Liver (tissue), 9 donors: Measurements from ENCODE around the gene CBFA2T3. TPM values are rescaled to one million over a fixed set of nuclear protein-coding genes. Genes with fewer than 3 reads are reported as not detected.

ENCODE experiments used
- DNase-seq: peaks from one replicate; pipeline ENCODE4 v3.0.0-alpha.2; 2017; ENCODE audit warnings: low spot score
- H3K27ac ChIP-seq, 2 donors: one replicate each; pipeline ENCODE4 v1.7.0; 2013; ENCODE audit warnings: inconsistent platforms in 2 of 2, low read length in 2 of 2, control low read depth in 1 of 2, low read depth in 1 of 2, mild to moderate bottlenecking in 1 of 2
- H3K27me3 ChIP-seq, 4 donors: one replicate each; pipeline versions ENCODE4 v1.6.1 to v1.7.0; 2013; ENCODE audit warnings: low read length in 3 of 4, inconsistent platforms in 1 of 4, mild to moderate bottlenecking in 1 of 4, moderate library complexity in 1 of 4; ENCODE audit not compliant: control insufficient read depth in 4 of 4, insufficient read depth in 4 of 4
- H3K36me3 ChIP-seq, 4 donors: one replicate each; pipeline versions ENCODE4 v1.6.1 to v1.7.0; 2013; ENCODE audit warnings: low read length in 3 of 4, mild to moderate bottlenecking in 3 of 4, low read depth in 1 of 4, moderate library complexity in 1 of 4; ENCODE audit not compliant: control insufficient read depth in 4 of 4, insufficient read depth in 3 of 4
- H3K4me1 ChIP-seq, 4 donors: one replicate each; pipeline versions ENCODE4 v1.6.1 to v1.7.0; 2013; ENCODE audit warnings: low read length in 3 of 4, mild to moderate bottlenecking in 3 of 4, moderate library complexity in 1 of 4; ENCODE audit not compliant: control insufficient read depth in 4 of 4, insufficient read depth in 4 of 4
- H3K4me3 ChIP-seq, 3 donors: one replicate each; pipeline versions ENCODE4 v1.6.1 to v1.7.0; 2013; ENCODE audit warnings: low read length in 3 of 3, control low read depth in 1 of 3, low read depth in 1 of 3, mild to moderate bottlenecking in 1 of 3
- H3K9ac ChIP-seq, 2 donors: one replicate each; pipeline ENCODE4 v1.7.0; 2013; ENCODE audit warnings: low read length in 2 of 2, mild to moderate bottlenecking in 2 of 2, moderate library complexity in 2 of 2, control low read depth in 1 of 2, low read depth in 1 of 2
- H3K9me3 ChIP-seq, 4 donors: one replicate each; pipeline versions ENCODE4 v1.6.1 to v1.7.0; 2013; ENCODE audit warnings: low read length in 3 of 4; ENCODE audit not compliant: control insufficient read depth in 4 of 4
- EGR1 ChIP-seq, 2 donors: IDR thresholded peaks; 2 replicates each; pipeline ENCODE4 v1.6.1; 2016 to 2018; ENCODE audit warnings: antibody characterized with exemption in 2 of 2, low read depth in 2 of 2
- FOXA1 ChIP-seq: IDR thresholded peaks from 2 replicates; pipeline ENCODE4 v1.6.1; 2016; ENCODE audit warnings: antibody characterized with exemption
- FOXA2 ChIP-seq: IDR thresholded peaks from 2 replicates; pipeline ENCODE4 v1.6.1; 2016; ENCODE audit warnings: antibody characterized with exemption
- GABPA ChIP-seq, 2 donors: IDR thresholded peaks in 1 of 2; conservative IDR thresholded peaks in 1 of 2; 2 replicates each; pipeline ENCODE4 v1.6.1; 2016; ENCODE audit warnings: antibody characterized with exemption in 2 of 2, mild to moderate bottlenecking in 1 of 2, moderate library complexity in 1 of 2
- HNF4A ChIP-seq, 2 donors: conservative IDR thresholded peaks; 2 replicates each; pipeline ENCODE4 v1.6.1; 2016; ENCODE audit warnings: antibody characterized with exemption in 2 of 2, mild to moderate bottlenecking in 2 of 2
- HNF4G ChIP-seq: IDR thresholded peaks from 2 replicates; pipeline ENCODE4 v1.6.1; 2016; ENCODE audit warnings: antibody characterized with exemption
- JUND ChIP-seq, 2 donors: IDR thresholded peaks; 2 replicates each; pipeline ENCODE4 v1.6.1; 2016; ENCODE audit warnings: antibody characterized with exemption in 2 of 2
- NR2F2 ChIP-seq: IDR thresholded peaks from 2 replicates; pipeline ENCODE4 v1.6.1; 2016; ENCODE audit warnings: antibody characterized with exemption
- RAD21 ChIP-seq, 2 donors: IDR thresholded peaks; 2 replicates each; pipeline ENCODE4 v1.6.1; 2016; ENCODE audit warnings: antibody characterized with exemption in 2 of 2, mild to moderate bottlenecking in 2 of 2
- RXRA ChIP-seq, 2 donors: IDR thresholded peaks; 2 replicates each; pipeline ENCODE4 v1.6.1; 2017 to 2018; ENCODE audit warnings: antibody characterized with exemption in 2 of 2, mild to moderate bottlenecking in 1 of 2
- SP1 ChIP-seq: IDR thresholded peaks from 2 replicates; pipeline ENCODE4 v1.6.1; 2018; ENCODE audit warnings: antibody characterized with exemption, mild to moderate bottlenecking
- TAF1 ChIP-seq: conservative IDR thresholded peaks from 2 replicates; pipeline ENCODE4 v1.6.1; 2016; ENCODE audit warnings: antibody characterized with exemption, mild to moderate bottlenecking
- YY1 ChIP-seq: IDR thresholded peaks from 2 replicates; pipeline ENCODE4 v1.6.1; 2016; ENCODE audit warnings: antibody characterized with exemption, mild to moderate bottlenecking
- WGBS: extraction: QIAGEN DNeasy Blood & Tissue Kit; methylation state at CpG from one replicate; pipeline ENCODE4 v1.1.7; 2013; 5-methylcytosine and 5-hydroxymethylcytosine counted together
- polyA plus RNA-seq, 2 donors: library from polyadenylated mRNA; stranded (reverse) in 1 of 2; unstranded in 1 of 2; fragments of 200-250 nt in 1 of 2; fragments of >200 nt in 1 of 2; fragmentation: Nextera tagmentation in 1 of 2; extraction: Ambion mirVana in 1 of 2; gene quantifications; one replicate each; pipeline versions ENCODE4 v1.2.1 to v1.2.3, GENCODE V29; 2013 to 2015
- total RNA-seq, 2 donors: library from RNA; depleted of rRNA; stranded (reverse); fragments of >200 nt; gene quantifications; one replicate each; pipeline ENCODE4 v1.2.3, GENCODE V29; 2014
- TF ChIP-seq, protein P1 (sequence below): IDR thresholded peaks from 2 replicates; pipeline ENCODE4 v1.6.1; 2016; ENCODE audit warnings: antibody characterized with exemption
- TF ChIP-seq, protein P2 (sequence below): IDR thresholded peaks from 2 replicates; pipeline ENCODE4 v1.6.1; 2016; ENCODE audit warnings: antibody characterized with exemption
- TF ChIP-seq, protein P3 (sequence below): IDR thresholded peaks from 2 replicates; pipeline ENCODE4 v1.6.1; 2016; ENCODE audit warnings: antibody characterized with exemption
- donor health status: healthy.
- donor health status: healthy.
- donor health status: healthy.
- donor health status: healthy.
- donor health status: healthy.

The CBFA2T3 gene
- total and polyA plus RNA-seq, 4 donors, result 1.4 to 4.5 (median 3.1) TPM

DNA sequence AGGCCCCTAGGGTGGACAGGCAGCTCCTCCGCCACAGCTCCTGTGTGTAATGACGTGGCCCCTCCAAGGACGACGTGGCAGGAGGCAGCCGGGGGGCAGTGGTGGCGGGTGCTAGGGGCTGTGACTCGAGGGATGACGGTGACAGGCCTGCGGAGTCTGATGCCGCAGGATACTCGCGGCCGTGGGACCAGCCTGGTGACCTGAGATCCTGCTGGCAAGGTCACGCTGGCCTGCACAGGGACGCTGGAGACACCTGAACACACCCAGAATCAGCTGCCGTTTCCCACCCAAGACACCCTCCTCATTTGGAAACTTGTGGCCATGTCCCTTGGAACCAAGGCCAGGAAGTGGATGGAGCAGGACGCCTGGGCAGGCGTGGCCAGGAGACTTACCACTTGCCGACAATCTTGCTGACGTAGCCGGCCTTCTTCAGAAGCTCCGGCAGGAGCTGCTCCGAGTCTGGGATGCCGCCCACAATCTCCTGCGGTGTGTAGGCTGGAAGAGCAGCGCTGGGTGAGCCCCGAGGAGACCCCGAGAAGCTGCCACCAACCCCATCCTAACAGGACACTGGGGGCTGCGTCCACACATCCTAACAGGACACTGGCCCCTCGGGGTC lies 136.3 kb downstream of the CBFA2T3 start:
- Histone ChIP-seq H3K4me1 (no peaks in the 10 kb centered on the region), H3K36me3 (peaks cover 0 to 26% (median 5%) of the 10 kb centered on the region in 4 donors), H3K9ac (no peak overlapping the region), H3K4me3 (no peak overlapping the region), H3K27ac (no peak overlapping the region), H3K27me3 (no peaks in the 10 kb centered on the region), H3K9me3 (no peaks in the 10 kb centered on the region)
- no peak for DNase-seq
- 94% methylated on average over 30 of the region's 30 CpGs for WGBS
- no peak for TF ChIP-seq FOXA1
- no peak for TF ChIP-seq YY1
- no peak for TF ChIP-seq NR2F2
- TF ChIP-seq, protein P1, sequence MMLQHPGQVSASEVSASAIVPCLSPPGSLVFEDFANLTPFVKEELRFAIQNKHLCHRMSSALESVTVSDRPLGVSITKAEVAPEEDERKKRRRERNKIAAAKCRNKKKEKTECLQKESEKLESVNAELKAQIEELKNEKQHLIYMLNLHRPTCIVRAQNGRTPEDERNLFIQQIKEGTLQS, result no peak
- no peak for TF ChIP-seq HNF4G
- TF ChIP-seq HNF4A (conservative IDR thresholded peaks at IDR 0.05), result no peak
- TF ChIP-seq TAF1, result no peak
- TF ChIP-seq, protein P2, sequence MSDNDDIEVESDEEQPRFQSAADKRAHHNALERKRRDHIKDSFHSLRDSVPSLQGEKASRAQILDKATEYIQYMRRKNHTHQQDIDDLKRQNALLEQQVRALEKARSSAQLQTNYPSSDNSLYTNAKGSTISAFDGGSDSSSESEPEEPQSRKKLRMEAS, result no peak
- TF ChIP-seq FOXA2, result no peak
- no peak for TF ChIP-seq SP1
- TF ChIP-seq RAD21 (IDR thresholded peaks at IDR 0.05), result no peak
- TF ChIP-seq JUND (IDR thresholded peaks at IDR 0.05), result no peak
- TF ChIP-seq GABPA (IDR thresholded peaks at IDR 0.05 in 1 of 2, conservative IDR thresholded peaks at IDR 0.05 in 1 of 2), result no peak
- no peak for TF ChIP-seq EGR1 (IDR thresholded peaks at IDR 0.05; ENCODE audit: low read depth in 2 of 2)

DNA sequence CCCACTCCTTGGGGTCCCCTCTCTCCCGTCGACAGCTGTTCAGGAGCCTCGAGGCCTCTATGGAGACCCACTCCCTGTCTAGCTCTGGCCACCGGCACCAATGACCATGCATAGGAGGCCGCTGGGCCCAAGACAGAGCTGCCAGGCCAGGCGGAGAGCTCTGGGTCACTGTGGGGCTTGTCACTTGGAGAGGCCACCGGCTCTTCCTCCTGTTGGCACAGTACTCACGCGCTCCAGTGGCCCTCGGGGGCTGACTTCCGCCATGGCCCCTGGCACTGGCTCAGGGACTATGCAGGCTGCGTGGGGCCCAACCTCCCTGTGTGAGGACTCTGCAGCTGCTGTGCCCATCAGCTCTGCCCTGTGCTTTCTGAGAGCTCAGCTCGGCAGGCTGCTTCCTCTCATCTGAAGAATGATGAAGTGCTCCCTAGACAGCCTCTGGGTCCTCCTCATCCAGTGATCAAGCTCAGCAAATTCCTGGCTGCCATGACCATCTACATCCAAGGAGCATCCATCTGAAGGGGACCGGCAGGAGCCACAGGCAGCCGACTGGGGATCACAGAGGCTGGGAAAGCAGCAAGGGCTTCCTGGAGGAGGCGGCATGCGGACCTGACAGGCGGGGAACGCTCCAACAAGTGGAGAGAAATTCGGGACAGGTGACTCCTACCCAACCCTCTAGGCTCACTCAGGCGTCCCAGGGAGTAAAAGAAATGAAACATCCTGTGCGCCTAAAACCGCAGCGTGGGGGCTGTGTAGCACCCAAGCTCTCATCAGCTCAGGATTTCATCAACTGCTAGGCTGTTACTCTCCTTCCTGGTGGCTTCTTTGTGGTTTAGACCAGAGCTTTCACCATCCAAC lies 137.0 kb downstream of the CBFA2T3 start:
- no peaks in the 10 kb centered on the region for H3K27me3 ChIP-seq
- DNase-seq, result no peak
- H3K4me1 ChIP-seq, result no peaks in the 10 kb centered on the region
- TF ChIP-seq TAF1 (no peak), JUND (IDR thresholded peaks at IDR 0.05) (no peak), YY1 (no peak), HNF4G (no peak), GABPA (IDR thresholded peaks at IDR 0.05 in 1 of 2, conservative IDR thresholded peaks at IDR 0.05 in 1 of 2) (no peak)
- H3K9me3 ChIP-seq, result no peaks in the 10 kb centered on the region
- H3K9ac ChIP-seq, result no peak overlapping the region
- 92% methylated on average over 24 of the region's 24 CpGs for WGBS
- H3K27ac ChIP-seq, result no peak overlapping the region
- H3K36me3 ChIP-seq, result peaks cover 0 to 31% (median 6%) of the 10 kb centered on the region in 4 donors
- no peak overlapping the region for H3K4me3 ChIP-seq

DNA sequence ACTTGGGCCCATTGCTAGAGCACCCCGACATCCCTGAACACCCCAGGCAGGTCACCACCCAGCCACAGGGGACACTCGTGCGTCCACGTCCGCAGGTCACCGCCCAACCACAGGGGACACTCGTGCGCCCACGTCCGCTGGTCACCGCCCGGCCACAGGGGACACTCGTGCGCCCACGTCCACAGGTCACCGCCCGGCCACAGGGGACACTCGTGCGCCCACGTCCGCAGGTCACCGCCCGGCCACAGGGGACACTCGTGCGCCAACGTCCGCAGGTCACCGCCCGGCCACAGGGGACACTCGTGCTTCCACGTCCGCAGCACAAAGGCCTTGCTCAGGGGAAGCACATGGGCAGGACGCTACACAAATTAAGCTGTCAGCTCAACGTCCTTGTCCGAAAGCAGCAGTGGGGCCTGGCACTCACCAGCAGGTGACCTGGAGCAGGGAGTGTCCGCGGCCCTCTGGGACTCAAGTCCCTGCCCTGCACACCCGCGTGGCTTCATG lies 137.9 kb downstream of the CBFA2T3 start:
- no peak for DNase-seq
- 94% methylated on average over 39 of the region's 39 CpGs for WGBS
- H3K9me3 ChIP-seq, result no peaks in the 10 kb centered on the region
- TF ChIP-seq HNF4A (conservative IDR thresholded peaks at IDR 0.05) (no peak), TAF1 (no peak), YY1 (no peak), RXRA (IDR thresholded peaks at IDR 0.05) (no peak)
- TF ChIP-seq, protein P3, sequence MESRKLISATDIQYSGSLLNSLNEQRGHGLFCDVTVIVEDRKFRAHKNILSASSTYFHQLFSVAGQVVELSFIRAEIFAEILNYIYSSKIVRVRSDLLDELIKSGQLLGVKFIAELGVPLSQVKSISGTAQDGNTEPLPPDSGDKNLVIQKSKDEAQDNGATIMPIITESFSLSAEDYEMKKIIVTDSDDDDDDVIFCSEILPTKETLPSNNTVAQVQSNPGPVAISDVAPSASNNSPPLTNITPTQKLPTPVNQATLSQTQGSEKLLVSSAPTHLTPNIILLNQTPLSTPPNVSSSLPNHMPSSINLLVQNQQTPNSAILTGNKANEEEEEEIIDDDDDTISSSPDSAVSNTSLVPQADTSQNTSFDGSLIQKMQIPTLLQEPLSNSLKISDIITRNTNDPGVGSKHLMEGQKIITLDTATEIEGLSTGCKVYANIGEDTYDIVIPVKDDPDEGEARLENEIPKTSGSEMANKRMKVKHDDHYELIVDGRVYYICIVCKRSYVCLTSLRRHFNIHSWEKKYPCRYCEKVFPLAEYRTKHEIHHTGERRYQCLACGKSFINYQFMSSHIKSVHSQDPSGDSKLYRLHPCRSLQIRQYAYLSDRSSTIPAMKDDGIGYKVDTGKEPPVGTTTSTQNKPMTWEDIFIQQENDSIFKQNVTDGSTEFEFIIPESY, result no peak
- H3K4me1 ChIP-seq, result no peaks in the 10 kb centered on the region
- peaks cover 0 to 33% (median 6%) of the 10 kb centered on the region in 4 donors for H3K36me3 ChIP-seq
- no peak overlapping the region for H3K27ac ChIP-seq
- no peaks in the 10 kb centered on the region for H3K27me3 ChIP-seq
- H3K4me3 ChIP-seq, result no peak overlapping the region
- no peak overlapping the region for H3K9ac ChIP-seq
